ENCODE results near the gene ADAMTSL4. TPM values are rescaled to one million over a fixed set of nuclear protein-coding genes. Genes with fewer than 3 reads are reported as not detected.
A peak's percentile ranks its signal among the peaks of the same experiment; 100 is the strongest.

The ADAMTSL4 gene
- total and polyA plus RNA-seq, 2 experiments from 2014 or later: 44.2 to 51.9 TPM

DNA sequence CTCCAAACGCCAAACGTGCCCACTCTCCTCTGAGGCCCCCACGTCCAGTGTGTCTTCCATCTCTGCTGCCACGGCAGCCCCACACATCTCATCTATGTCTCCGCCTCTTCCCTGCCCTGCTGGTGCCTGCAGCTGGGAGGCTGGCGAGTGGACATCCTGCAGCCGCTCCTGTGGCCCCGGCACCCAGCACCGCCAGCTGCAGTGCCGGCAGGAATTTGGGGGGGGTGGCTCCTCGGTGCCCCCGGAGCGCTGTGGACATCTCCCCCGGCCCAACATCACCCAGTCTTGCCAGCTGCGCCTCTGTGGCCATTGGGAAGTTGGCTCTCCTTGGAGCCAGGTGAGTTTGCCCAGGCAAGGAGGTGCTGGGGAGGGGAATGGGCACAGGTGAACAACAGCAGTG is 8.6 kb downstream of the ADAMTSL4 start:
- H3K36me3 ChIP-seq: no peaks in the 10 kb centered on the region

DNA sequence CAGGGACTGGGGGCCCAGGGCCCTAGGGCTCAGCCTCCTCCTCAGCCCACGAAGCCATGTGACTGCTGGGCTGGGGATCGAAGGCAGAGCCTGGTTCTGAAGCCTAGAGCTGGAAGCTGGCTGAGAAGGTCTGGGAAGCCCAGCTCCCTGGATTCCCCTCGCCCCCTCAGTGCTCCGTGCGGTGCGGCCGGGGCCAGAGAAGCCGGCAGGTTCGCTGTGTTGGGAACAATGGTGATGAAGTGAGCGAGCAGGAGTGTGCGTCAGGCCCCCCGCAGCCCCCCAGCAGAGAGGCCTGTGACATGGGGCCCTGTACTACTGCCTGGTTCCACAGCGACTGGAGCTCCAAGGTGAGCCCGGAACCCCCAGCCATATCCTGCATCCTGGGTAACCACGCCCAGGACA is 9.1 kb downstream of the ADAMTSL4 start:
- Histone ChIP-seq H3K4me1 (ENCODE audit: low read depth) (peaks cover 16% of the 10 kb centered on the region), H3K27ac (no peak overlapping the region), H3K36me3 (no peaks in the 10 kb centered on the region), H3K27me3 (no peaks in the 10 kb centered on the region), H3K9me3 (ENCODE audit: low read depth) (no peaks in the 10 kb centered on the region), H3K4me3 (no peak overlapping the region)
- DNase-seq (ENCODE audit: low read depth in 1 of 2, low spot score in 1 of 2): no peak
- no peak for TF ChIP-seq CTCF (IDR thresholded peaks at IDR 0.05; ENCODE audit: low read depth, low read length)

More for the DNA sequence above, 8.6 kb downstream of the ADAMTSL4 start:
- Histone ChIP-seq H3K4me3 (no peak overlapping the region), H3K27me3 (no peaks in the 10 kb centered on the region), H3K27ac (no peak overlapping the region), H3K9me3 (ENCODE audit: low read depth) (no peaks in the 10 kb centered on the region), H3K4me1 (ENCODE audit: low read depth) (peaks cover 15% of the 10 kb centered on the region)
- TF ChIP-seq CTCF (IDR thresholded peaks at IDR 0.05; ENCODE audit: low read depth, low read length): no peak
- DNase-seq (ENCODE audit: low read depth in 1 of 2, low spot score in 1 of 2): no peak

GRCh38 chr1:150558761-150559655 is 9.8 kb downstream of the ADAMTSL4 start:
- H3K4me3 ChIP-seq: no peak overlapping the region
- H3K9me3 ChIP-seq (ENCODE audit: low read depth): no peaks in the 10 kb centered on the region
- TF ChIP-seq CTCF (IDR thresholded peaks at IDR 0.05; ENCODE audit: low read depth, low read length): no peak
- peak in 1 of 2 donors; percentile 65 for DNase-seq (ENCODE audit: low read depth in 1 of 2, low spot score in 1 of 2)
- no peaks in the 10 kb centered on the region for H3K27me3 ChIP-seq
- no peak overlapping the region for H3K27ac ChIP-seq
- peaks cover 23% of the 10 kb centered on the region for H3K4me1 ChIP-seq (ENCODE audit: low read depth)
- H3K36me3 ChIP-seq: no peaks in the 10 kb centered on the region

- no peak for DNase-seq (ENCODE audit: low read depth in 1 of 2, low spot score in 1 of 2)
- Histone ChIP-seq H3K36me3 (no peaks in the 10 kb centered on the region), H3K9me3 (ENCODE audit: low read depth) (no peaks in the 10 kb centered on the region), H3K4me3 (no peak overlapping the region), H3K27ac (no peak overlapping the region), H3K4me1 (ENCODE audit: low read depth) (peaks cover 30% of the 10 kb centered on the region), H3K27me3 (no peaks in the 10 kb centered on the region)
- TF ChIP-seq CTCF (IDR thresholded peaks at IDR 0.05; ENCODE audit: low read depth, low read length): no peak
Observed at GRCh38 chr1:150559656-150560010, 10.4 kb downstream of the ADAMTSL4 start.

- H3K4me1 ChIP-seq (ENCODE audit: low read depth): peaks cover 31% of the 10 kb centered on the region
- no peaks in the 10 kb centered on the region for H3K36me3 ChIP-seq
- H3K4me3 ChIP-seq: no peak overlapping the region
- peak; percentile 96 for TF ChIP-seq CTCF (IDR thresholded peaks at IDR 0.05; ENCODE audit: low read depth, low read length)
- no peaks in the 10 kb centered on the region for H3K27me3 ChIP-seq
- H3K9me3 ChIP-seq (ENCODE audit: low read depth): no peaks in the 10 kb centered on the region
- DNase-seq (ENCODE audit: low read depth in 1 of 2, low spot score in 1 of 2): peak; percentile 62 to 81
- peak overlapping the region; percentile 99 for H3K27ac ChIP-seq
Observed at GRCh38 chr1:150560011-150560438, 10.8 kb downstream of the ADAMTSL4 start.

Measured in cardiac muscle cell (in vitro differentiated cells and primary cell).